H1 (cell line): ENCODE data around the gene ZNF24. TPM values are rescaled to one million over a fixed set of nuclear protein-coding genes. Genes with fewer than 3 reads are reported as not detected.

Experiments used
- CHD2 ChIP-seq: IDR thresholded peaks from 2 replicates; pipeline ENCODE4 v1.6.1; 2012; ENCODE audit warnings: low read length, improper control_type of control experiment
- polyA plus RNA-seq, 7 experiments: library from polyadenylated mRNA; depleted of rRNA in 3 of 7; stranded (reverse) in 5 of 7; unstranded in 2 of 7; fragments of >200 nt in 5 of 7; fragments of 200-250 nt in 2 of 7; gene quantifications; 1 replicate in 5 of 7; 2 replicates in 1 of 7; 4 replicates in 1 of 7; pipeline versions ENCODE4 v1.2.1 to v1.2.3, GENCODE V29; 2011 to 2013; ENCODE audit warnings: missing spikeins in 2 of 7, mixed read lengths in 2 of 7
- total RNA-seq: library from RNA; stranded (reverse); fragmentation: NEBNext Ultra II Directional; extraction: Animal tissue kit (Norgen Biotek cat#: 25700); gene quantifications from 2 replicates; pipeline ENCODE4 v1.2.1, GENCODE V29; 2021

ZNF24 gene
- total and polyA plus RNA-seq, 2 of the 8 experiments (the other 6 are each of a cell fraction or from before 2014, with no cell fraction given), result 12.5 to 56.9 TPM

DNA sequence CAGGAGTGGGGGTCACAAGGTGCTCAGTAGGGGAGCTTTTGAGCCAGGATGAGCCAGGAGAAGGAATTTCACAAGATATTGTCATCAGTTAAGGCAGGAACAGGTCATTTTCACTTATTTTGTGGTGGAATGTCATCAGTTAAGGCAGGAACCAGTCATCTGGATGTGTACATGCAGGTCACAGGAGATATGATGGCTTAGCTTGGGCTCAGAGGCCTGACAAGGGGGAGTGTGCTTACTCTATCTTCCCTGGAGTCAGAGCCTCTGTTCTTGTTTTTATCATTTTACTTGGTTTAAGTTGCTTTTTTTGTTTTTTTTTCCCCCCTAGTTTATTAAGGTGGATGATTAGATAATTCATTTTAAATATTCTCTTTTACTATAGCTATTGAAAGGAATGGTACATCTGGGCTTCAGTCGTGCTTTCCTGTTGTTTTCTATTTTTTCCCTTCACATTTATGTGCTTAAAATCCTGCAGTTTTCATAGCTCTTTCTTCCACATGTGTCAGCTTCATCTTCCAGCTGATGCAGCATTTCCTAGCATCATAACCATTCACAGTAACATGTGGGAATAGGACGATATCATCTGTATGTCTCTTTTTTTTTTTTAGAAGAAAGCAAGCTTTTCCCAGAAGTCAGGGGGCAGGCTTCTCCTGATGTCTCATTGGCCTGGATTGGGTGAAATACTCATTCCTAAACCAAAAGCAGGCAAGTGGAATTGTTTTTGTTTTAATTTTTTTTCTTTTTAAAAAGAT lies 17.5 kb upstream of the ZNF24 start (continued):
- TF ChIP-seq CHD2, result no peak
